B cell (primary cell): ENCODE results near the gene MAP3K7. TPM values are rescaled to one million over a fixed set of nuclear protein-coding genes. Genes with fewer than 3 reads are reported as not detected.

ENCODE experiments used
- ATAC-seq: fragments of 200-7000 bp; cut with Tn5 transposase; one replicate; pipeline ENCODE4 v1.10.0; 2021; ENCODE audit warnings: low read depth, mild to moderate bottlenecking, moderate number of reproducible peaks, moderate library complexity
- CTCF ChIA-PET: fragments of 350-600 bp; sonication (Branson Sonifier 250); formaldehyde crosslinking; loops from one replicate; lab custom pipeline; 2021; ENCODE audit warnings: antibody characterized with exemption, inconsistent platforms; lab: Charles Lee
- POLR2A ChIA-PET: fragments of 350-600 bp; sonication (Branson Sonifier 250); formaldehyde crosslinking; loops from one replicate; lab custom pipeline; 2021; ENCODE audit warnings: antibody characterized with exemption; lab: Charles Lee
- DNase-seq: peaks from one replicate; pipeline ENCODE4 v3.0.0; 2013
- H2AFZ ChIP-seq: 2 replicates; pipeline ENCODE4 v1.6.1; 2012; ENCODE audit warnings: mild to moderate bottlenecking, low read depth, low read length; ENCODE audit not compliant: insufficient read depth, poor library complexity, severe bottlenecking
- H3K27ac ChIP-seq, 2 donors: 1 replicate in 1 of 2; 2 replicates in 1 of 2; pipeline ENCODE4 v1.5.1; 2012 to 2013; ENCODE audit warnings: low read length in 2 of 2, mild to moderate bottlenecking in 2 of 2, moderate library complexity in 1 of 2
- H3K27me3 ChIP-seq, 4 experiments: fragments of 200-600 bp in 1 of 4; sonication (generic) in 1 of 4; replicated peaks in 1 of 4; 1 replicate in 2 of 4; 2 replicates in 2 of 4; pipeline versions ENCODE4 v1.6.1 to v1.7.0; 2013 to 2016; ENCODE audit warnings: low read length in 3 of 4, mild to moderate bottlenecking in 2 of 4, mixed read lengths in 1 of 4, moderate library complexity in 1 of 4; ENCODE audit not compliant: insufficient read depth in 4 of 4, control insufficient read depth in 3 of 4; ENCODE audit errors: control extremely low read depth in 1 of 4
- H3K36me3 ChIP-seq, 2 experiments: replicated peaks in 1 of 2; 1 replicate in 1 of 2; 2 replicates in 1 of 2; pipeline versions ENCODE4 v1.6.1 to v1.7.1; 2013; ENCODE audit warnings: low read length in 1 of 2; ENCODE audit not compliant: insufficient read depth in 2 of 2, control insufficient read depth in 1 of 2; ENCODE audit errors: control extremely low read depth in 1 of 2, extremely low read depth in 1 of 2
- H3K4me1 ChIP-seq, 2 donors: fragments of 200-600 bp in 1 of 2; sonication (generic) in 1 of 2; 1 replicate in 1 of 2; 2 replicates in 1 of 2; pipeline versions ENCODE4 v1.5.1 to v1.6.1; 2013 to 2017; ENCODE audit warnings: low read length in 2 of 2; ENCODE audit not compliant: control insufficient read depth in 2 of 2, insufficient read depth in 2 of 2
- H3K4me2 ChIP-seq: replicated peaks from 2 replicates; pipeline ENCODE3; 2012; ENCODE audit warnings: mild to moderate bottlenecking, low read depth, low read length; ENCODE audit not compliant: poor library complexity, severe bottlenecking
- H3K4me3 ChIP-seq, 5 experiments: fragments of 200-600 bp in 1 of 5; sonication (generic) in 1 of 5; 1 replicate in 3 of 5; 2 replicates in 2 of 5; pipeline versions ENCODE4 v1.5.1 to v1.7.0; 2011 to 2016; ENCODE audit warnings: low read length in 4 of 5, mild to moderate bottlenecking in 4 of 5, low read depth in 2 of 5, control low read depth in 1 of 5, moderate library complexity in 1 of 5; ENCODE audit not compliant: insufficient read depth in 1 of 5; ENCODE audit errors: control extremely low read depth in 1 of 5, extremely low read depth in 1 of 5
- H3K79me2 ChIP-seq: fragments of 200-600 bp; sonication (generic); one replicate; pipeline ENCODE4 v1.6.0; 2016; ENCODE audit warnings: low read length; ENCODE audit not compliant: control insufficient read depth, insufficient read depth
- H3K9ac ChIP-seq: fragments of 200-600 bp; sonication (generic); 2 replicates; pipeline ENCODE4 v1.6.1; 2017; ENCODE audit warnings: mild to moderate bottlenecking, low read length, moderate library complexity
- H3K9me3 ChIP-seq, 3 donors: one replicate each; pipeline versions ENCODE4 v1.6.1 to v1.7.1; 2013; ENCODE audit warnings: low read length in 2 of 3; ENCODE audit not compliant: control insufficient read depth in 2 of 3, insufficient read depth in 1 of 3; ENCODE audit errors: control extremely low read depth in 1 of 3
- H4K20me1 ChIP-seq: 2 replicates; pipeline ENCODE4 v1.6.0; 2012; ENCODE audit warnings: mild to moderate bottlenecking, low read length; ENCODE audit not compliant: insufficient read depth, control insufficient read depth, poor library complexity, severe bottlenecking
- H3K27ac Mint-ChIP-seq: one replicate; pipeline ENCODE4 v1.8.0; 2021; ENCODE audit warnings: mixed read lengths
- H3K27me3 Mint-ChIP-seq: one replicate; pipeline ENCODE4 v1.8.0; 2021; ENCODE audit warnings: mixed read lengths
- H3K4me1 Mint-ChIP-seq: one replicate; pipeline ENCODE4 v1.8.0; 2021; ENCODE audit warnings: mixed read lengths
- H3K4me3 Mint-ChIP-seq: one replicate; pipeline ENCODE4 v1.8.0; 2021; ENCODE audit warnings: mixed read lengths
- H3K9me3 Mint-ChIP-seq: one replicate; pipeline ENCODE4 v1.8.0; 2022; ENCODE audit warnings: mixed read lengths; ENCODE audit not compliant: insufficient read depth
- EZH2 ChIP-seq: IDR thresholded peaks from 2 replicates; pipeline ENCODE4 v1.6.1; 2012; ENCODE audit warnings: borderline replicate concordance, low read depth, mild to moderate bottlenecking, moderate library complexity, low read length; ENCODE audit not compliant: insufficient read depth, poor library complexity, severe bottlenecking
- WGBS: methylation state at CpG from one replicate; pipeline ENCODE4 v1.1.5; 2013; ENCODE audit warnings: missing lambda C conversion rate; ENCODE audit not compliant: insufficient coverage; 5-methylcytosine and 5-hydroxymethylcytosine counted together
- intact Hi-C: fragments of 100-400 bp; cut with micrococcal nuclease; formaldehyde crosslinking; loops from one replicate; pipeline ENCODE4 v1.10.0; 2022
- polyA plus RNA-seq: library from polyadenylated mRNA; depleted of rRNA; stranded (reverse); fragments of >200 nt; gene quantifications from 2 replicates; pipeline ENCODE4 v1.2.3, GENCODE V29; 2012
- total RNA-seq, 2 donors: library from RNA; stranded (reverse); fragments of 120-200 nt in 1 of 2; gene quantifications; 1 replicate in 1 of 2; 2 replicates in 1 of 2; pipeline versions ENCODE4 v1.2.3 to v1.2.4, GENCODE V29; 2013 to 2022
- TF ChIP-seq, protein P1 (sequence below): fragments of 200-600 bp; IDR thresholded peaks from one replicate; pipeline ENCODE4 v1.8.0; 2022; ENCODE audit warnings: antibody characterized with exemption, mild to moderate bottlenecking

Gene MAP3K7
- total and polyA plus RNA-seq, 2 donors (not counting 1 experiment from before 2014, with no cell fraction given): 15.0 to 32.8 TPM

DNA sequence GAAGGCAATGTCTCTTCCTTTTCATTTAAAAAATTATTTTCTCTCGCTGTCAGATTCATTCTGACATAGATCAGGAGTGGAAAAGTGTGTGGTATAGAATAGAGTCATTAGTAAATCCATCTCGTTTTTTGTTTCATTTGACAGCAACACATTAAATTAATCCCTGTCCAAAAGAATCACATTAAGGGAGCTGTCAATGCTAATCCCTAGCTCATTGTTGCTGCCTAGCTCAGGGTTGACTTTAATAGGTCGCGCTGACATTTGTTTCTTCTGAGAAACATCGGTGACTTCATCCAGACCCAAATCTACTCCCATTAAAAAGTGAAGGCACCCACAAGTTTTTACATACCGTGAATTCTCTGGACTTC is 25.4 kb upstream of the MAP3K7 start:
- H2AFZ ChIP-seq: no peak overlapping the region
- H3K4me1 ChIP-seq: peaks cover 16 to 19% of the 10 kb centered on the region in 2 donors
- POLR2A ChIA-PET: no interaction called here
- no peaks in the 10 kb centered on the region for H3K79me2 ChIP-seq
- TF ChIP-seq, protein P1, sequence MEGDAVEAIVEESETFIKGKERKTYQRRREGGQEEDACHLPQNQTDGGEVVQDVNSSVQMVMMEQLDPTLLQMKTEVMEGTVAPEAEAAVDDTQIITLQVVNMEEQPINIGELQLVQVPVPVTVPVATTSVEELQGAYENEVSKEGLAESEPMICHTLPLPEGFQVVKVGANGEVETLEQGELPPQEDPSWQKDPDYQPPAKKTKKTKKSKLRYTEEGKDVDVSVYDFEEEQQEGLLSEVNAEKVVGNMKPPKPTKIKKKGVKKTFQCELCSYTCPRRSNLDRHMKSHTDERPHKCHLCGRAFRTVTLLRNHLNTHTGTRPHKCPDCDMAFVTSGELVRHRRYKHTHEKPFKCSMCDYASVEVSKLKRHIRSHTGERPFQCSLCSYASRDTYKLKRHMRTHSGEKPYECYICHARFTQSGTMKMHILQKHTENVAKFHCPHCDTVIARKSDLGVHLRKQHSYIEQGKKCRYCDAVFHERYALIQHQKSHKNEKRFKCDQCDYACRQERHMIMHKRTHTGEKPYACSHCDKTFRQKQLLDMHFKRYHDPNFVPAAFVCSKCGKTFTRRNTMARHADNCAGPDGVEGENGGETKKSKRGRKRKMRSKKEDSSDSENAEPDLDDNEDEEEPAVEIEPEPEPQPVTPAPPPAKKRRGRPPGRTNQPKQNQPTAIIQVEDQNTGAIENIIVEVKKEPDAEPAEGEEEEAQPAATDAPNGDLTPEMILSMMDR: no peak
- no peak for TF ChIP-seq EZH2
- H3K27ac ChIP-seq: no peak overlapping the region
- H3K9me3 ChIP-seq: no peaks in the 10 kb centered on the region
- no peak for DNase-seq
- CTCF ChIA-PET: no interaction called here
- H4K20me1 ChIP-seq: no peaks in the 10 kb centered on the region
- H3K27me3 ChIP-seq: peaks cover 0 to 46% (median 29%) of the 10 kb centered on the region in 4 experiments
- WGBS: 100% methylated on average over 3 of the region's 6 CpGs
- intact Hi-C loops: no loop called here
- no peak overlapping the region for H3K9ac ChIP-seq
- no peak overlapping the region for H3K4me3 ChIP-seq
- no peak overlapping the region for H3K4me2 ChIP-seq
- H3K27ac Mint-ChIP-seq: no peak overlapping the region
- no peaks in the 10 kb centered on the region for H3K9me3 Mint-ChIP-seq
- peak overlapping the region; percentile 18 for H3K4me3 Mint-ChIP-seq
- H3K27me3 Mint-ChIP-seq: peaks cover 54% of the 10 kb centered on the region
- no peak for ATAC-seq
- H3K36me3 ChIP-seq: no peaks in the 10 kb centered on the region
- peaks cover 14% of the 10 kb centered on the region for H3K4me1 Mint-ChIP-seq

DNA sequence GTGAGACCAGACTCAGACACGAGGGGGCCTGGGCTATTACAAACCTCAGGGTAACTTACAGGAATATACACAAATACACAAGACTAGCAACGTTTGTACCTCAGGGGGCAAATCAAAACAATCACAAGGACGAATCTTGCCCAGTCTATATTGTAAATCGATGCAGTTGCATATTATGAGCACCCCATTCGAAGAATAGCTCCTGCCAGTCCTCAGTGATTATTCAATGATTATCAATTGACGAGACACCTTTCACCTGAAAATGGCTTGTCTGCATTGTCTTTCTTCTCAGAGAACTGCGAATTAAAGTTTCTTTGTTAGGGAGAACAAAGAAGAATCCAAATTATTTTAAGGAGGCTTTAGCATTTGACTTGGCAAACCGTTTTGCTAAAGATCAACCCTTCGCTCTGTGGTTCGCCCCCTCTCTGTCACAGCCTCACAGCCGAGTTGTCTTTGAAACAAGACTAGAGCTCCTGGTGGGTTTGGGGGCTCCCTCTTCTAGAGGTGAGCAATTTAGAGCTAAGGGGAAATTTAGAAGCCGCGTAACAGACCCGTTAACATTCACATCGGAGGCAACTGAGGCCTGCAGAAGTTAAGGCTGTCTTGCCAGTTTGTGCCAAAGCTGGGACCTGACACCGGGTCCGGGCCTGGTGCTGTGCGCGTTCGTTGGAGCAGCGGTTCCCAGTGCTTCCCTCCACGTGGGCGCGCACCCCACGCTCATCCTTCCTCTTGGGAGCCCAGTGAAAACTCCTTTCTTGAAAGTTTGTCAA is 24.9 kb upstream of the MAP3K7 start:
- DNase-seq (no peak), ATAC-seq (no peak)
- peak overlapping the region; percentile 68 for H3K9ac ChIP-seq
- peak overlapping the region; percentile 99 for H3K4me2 ChIP-seq
- TF ChIP-seq EZH2: no peak
- TF ChIP-seq, protein P1: no peak
- 74% methylated on average over 19 of the region's 25 CpGs for WGBS
- peaks cover 16 to 19% of the 10 kb centered on the region in 2 donors for H3K4me1 ChIP-seq
- ChIA-PET POLR2A (no interaction called here), CTCF (no interaction called here)
- Mint-ChIP-seq H3K27ac (no peak overlapping the region), H3K27me3 (peaks cover 50% of the 10 kb centered on the region), H3K4me3 (peak overlapping the region; percentile 84), H3K9me3 (no peaks in the 10 kb centered on the region), H3K4me1 (peaks cover 14% of the 10 kb centered on the region)
- no peak overlapping the region for H3K27ac ChIP-seq
- peak overlapping the region; percentile 79 for H2AFZ ChIP-seq
- no peaks in the 10 kb centered on the region for H3K79me2 ChIP-seq
- peaks cover 0 to 46% (median 26%) of the 10 kb centered on the region in 4 experiments for H3K27me3 ChIP-seq
- H3K9me3 ChIP-seq: no peaks in the 10 kb centered on the region
- H3K4me3 ChIP-seq: peak overlapping the region in 4 of 5 experiments; percentile 47 to 75 (median 56)
- no peaks in the 10 kb centered on the region for H3K36me3 ChIP-seq
- H4K20me1 ChIP-seq: no peaks in the 10 kb centered on the region
- intact Hi-C loops: no loop called here
